Activated naive CD4-positive, alpha-beta T cell (primary cell): Measurements from ENCODE around the gene DPCD.
A peak's percentile ranks its signal among the peaks of the same experiment; 100 is the strongest.
"Not testable (repeated sequence)": the region's sequence is repeated elsewhere in the genome, so short reads cannot be mapped to it uniquely, and the experiment has no call there.

ENCODE experiments used
- DNase-seq, 4 experiments: peaks; one replicate each; lab custom pipeline; 2025; lab: John Stamatoyannopoulos, UW

Gene DPCD

DNA sequence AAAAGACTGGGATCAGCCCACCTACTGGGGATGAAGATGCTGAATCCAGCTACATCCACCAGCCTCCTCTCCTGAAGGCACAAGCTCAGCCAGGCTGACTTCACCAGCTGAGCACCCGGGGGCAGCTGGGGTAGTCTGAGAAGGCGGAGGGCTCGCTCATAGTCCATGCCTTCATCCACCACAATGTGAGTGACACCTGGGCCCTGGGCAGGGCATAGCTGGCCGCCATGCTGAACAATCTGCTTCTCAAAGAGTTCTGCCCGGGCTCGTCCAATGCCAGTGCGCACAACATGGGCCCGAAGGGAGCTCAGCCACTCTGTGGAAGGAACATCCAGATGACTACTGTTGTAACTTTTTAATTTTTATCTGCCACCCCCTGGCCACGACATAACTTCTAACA, 2.3 kb upstream of the DPCD start:
- DNase-seq, result no peak

DNA sequence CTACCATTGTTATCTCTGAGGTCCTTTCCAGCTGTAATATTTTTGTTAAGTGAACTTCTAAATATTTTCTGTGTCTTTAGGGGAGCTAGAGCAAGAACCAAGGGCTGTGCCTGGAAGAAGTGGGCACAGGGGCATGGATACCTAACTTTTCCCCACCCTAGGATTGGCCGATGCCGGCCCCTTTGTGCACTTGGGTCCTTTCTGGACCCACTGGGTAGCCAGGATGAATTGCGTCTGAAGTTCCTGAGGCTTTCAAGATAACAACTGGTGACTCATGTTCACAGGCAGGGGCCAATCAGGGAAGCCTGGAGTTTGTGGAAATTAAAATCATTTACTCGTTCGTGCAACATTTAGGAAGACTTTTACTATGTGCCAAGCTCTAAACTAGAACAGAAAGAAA, 758 bp downstream of the DPCD start:
- no peak for DNase-seq

DNA sequence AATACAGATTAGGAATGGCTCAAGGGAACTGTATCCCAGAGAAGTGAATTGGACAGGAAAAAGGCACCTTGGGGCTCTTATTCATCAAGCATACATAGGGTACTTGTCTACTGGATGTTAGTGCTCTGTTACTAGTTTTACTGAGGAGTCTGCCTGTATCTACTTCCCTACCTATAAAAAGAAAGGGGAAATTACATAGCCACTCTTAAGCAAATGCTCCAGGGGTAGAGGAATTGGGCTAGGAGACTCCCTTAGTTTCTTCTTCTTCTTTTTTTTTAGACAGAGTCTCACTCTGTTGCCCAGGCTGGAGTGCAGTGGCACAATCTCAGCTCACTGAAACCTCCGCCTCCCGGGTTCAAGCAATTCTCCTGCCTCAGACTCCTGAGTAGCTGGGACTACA, 5.2 kb downstream of the DPCD start:
- not testable (repeated sequence) for DNase-seq

DNA sequence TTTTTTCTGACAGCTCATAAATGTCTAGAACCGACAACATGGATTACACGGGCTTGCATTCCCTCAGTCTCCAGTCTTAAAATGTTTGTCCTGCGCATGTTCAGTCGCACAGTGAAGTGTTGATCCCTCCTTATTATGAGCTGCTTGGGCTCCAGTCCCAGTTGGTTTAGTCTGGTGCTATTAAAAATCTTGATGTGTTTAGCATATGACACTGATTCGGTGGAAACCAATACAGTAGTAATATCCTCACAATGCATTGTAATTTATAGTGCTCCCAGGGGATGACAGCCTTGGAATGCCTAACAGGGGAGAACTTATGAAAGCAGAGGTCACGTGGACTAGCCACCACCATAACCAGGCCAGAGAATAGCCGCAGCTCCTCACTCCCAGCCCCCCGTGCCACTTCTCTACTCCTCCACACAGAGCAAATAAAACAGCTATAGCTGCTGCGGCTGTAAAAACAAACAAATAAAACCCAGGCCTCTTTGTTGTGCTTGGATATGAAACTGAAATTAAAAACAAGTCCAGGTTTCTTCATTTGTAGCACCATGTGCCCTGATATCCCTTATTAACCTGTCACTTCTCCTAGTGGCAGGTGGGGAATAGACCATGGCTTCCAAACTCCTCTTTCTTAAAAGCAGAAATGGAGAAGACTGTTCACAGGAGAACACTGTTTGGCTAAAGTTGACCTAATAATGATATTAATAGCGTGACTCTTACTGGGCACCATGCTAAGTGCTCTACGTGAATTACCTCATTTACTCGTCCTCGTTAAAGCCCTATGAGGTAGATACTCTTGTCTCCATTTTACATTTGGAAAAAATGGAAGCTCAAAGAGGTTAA, 7.7 kb downstream of the DPCD start:
- no peak for DNase-seq

DNA sequence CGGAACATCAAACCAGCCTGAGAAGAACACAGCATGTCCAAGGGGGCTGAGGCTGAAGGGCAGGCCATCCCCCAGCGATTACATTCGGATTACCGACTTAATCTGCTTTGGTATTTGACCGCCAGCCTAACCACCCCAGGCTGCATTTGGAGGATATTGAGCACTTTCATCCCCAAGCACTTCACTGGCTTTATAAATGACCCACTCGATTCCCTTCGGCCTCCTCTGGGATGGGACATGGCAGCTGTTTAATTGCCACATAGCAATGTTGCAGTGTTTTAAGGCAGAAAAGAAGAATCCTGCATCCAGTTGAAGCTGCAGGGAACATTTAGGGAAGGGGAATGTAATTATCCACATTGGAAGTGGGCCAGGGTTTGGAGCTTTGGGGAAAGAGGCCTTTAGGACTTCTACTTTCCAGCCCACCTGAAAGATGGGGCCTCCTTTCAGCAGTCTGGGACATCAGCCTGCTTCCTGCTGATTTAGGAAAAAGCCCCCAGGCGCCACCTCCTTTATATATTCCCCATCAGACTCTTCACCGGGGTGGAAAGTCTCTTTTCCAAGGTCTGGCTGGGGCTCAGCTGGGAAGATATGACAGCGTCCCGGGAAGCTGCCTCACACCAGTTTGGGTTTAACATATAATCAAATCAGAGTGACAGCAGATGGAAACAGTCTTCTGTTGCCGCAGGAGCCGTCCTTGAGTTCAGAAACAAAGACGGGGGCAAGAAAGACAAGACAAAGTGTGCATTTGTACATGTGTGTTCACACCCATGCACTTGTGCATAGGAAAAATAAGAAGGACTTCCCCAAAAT, 9.2 kb downstream of the DPCD start:
- DNase-seq, result no peak

DNA sequence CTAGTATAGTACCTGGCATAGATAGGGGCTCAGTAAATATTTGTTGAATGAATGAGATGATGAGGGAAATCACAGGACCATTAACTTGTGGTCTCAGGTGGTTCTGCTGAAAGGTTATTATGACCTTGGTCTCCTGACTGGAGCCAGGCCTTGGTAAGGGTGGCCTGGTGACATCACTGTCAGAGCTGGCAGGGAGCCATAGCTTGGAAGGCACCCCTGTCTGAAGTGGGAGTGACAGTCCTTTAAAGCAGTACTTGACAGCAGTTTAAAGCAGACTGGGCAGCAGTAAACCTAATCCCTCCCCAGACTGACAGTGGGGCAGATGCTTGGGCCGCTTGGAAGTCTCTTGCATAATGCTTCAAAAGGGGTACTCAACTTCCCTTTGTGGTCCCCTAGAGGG, 13.4 kb downstream of the DPCD start:
- DNase-seq, result no peak

DNA sequence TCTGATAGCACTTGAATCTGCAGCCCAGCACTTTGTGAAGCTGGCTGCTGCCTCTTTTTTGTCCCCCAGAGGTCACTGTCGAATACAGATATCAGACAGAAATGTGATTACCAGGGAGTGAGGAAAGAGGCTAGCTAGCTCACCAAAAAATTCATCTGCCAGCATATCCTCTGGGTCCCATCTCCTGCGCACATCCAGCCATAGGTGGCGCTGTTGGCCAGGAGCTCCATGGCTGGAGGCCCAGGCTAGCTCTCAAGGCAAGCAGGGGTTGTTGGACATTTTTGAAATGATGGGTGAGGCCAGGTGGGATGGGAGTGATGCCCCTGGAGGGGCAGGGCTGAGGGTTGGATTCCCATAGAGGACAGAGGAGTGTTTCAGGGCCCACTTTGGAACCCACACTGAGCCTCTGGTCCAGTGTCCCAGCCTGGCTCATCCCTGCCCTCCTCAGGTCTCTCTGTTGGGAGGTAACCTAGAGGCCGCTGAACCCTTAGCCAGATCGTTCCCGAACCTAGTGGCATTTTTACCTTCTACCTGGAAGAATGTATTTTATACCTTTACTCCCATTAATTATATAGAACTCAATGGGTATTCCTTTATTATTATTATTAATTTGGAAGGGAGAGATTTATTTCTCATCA, 14.8 kb downstream of the DPCD start:
- DNase-seq, result peak; percentile 5 to 22 (median 13)

DNA sequence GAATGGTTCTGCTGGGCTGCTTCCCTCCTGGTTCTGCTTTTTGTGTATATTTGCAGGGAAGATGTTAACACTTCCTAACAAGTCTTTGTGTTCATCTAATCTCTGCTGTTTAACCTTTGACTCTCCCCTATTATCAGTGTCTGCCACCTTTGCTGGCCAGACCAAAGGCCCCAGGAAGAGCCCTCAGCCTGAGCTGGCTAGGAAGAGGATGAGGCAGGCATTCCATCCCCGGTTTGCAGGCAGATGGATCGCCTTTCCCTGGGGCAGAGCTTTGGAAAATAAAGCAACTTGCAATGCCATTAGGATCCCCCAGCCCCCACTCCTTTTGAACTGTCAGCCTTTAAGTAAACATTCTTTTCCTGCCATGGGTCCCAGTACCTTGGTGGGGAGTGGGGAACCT, 19.0 kb downstream of the DPCD start:
- no peak for DNase-seq

DNA sequence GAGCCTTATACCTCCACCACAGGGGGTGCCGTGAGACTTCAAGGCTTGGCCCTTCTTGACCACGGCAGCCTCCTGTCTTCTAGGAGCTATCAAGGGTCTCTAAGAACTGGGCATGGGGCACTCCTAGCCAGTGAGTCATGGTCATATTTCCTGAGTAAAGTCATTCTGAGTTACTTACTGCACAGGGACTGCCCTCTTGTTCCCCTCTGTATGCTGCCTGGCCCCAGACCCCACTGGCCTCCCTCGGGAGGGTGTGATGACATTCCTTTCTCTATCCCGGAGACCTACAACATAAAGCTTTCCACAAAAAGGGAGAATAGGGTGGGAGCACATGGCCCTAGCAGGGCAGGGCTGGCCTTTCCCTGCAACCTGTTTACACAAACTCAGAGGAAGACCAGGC, 21.4 kb downstream of the DPCD start:
- no peak for DNase-seq

DNA sequence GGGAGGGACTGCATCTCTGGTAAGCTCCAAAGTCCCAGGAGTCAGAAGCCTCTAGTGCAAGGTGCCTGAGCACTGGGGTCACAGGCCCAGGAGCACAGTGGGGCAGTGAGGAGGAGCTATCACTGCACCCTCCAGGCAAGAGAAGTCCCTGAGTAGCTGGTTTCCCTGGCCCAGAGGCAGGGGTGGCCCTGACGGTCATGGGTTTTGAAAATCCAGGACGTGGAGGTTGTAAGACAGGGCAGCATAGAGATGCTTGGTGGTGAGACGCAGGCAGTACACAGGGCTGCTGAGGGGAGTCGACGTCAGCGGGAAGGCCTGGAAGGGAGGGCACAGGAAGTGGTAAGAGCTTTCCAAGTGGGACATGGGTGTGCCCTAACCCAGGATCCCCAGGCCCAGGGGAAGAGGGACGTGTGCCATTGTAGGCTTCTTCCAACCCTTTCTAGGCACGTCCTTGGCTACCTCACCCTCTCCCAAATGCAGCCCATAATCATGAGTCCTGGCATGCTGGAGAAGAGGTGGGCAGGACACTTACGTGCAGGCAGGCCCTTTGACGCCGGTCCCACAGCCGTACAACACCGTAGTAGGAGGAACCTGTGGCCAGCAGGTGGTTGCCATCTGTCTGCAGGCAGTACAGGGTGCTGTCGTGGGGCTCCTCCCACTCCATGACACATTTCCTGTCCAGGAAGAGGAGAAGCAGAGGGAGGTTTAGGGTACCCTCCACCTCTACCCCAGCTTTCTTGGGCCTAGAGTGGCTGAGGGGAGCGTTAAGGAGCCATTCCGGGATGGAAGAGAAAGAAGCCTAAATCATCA, 23.2 kb downstream of the DPCD start:
- DNase-seq, result no peak

DNA sequence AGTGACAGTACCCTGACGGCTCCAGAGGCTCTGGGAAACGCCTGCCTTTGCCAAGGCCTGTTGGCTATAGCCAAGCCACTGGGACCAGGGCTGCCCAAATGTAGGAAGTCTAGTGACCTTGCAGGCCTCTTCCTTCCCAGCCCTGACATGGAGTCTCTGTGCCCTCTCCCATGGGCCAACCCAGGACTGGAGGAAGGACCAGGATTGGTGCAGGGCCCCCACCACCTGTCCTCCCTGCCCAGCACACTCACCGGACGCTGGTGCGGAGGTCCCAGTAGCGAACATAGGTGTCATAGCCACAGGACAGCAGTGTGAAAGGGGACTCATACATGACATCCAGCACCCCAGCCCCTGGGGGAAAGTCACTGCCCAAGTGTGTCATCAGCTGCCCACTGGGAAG, 24.0 kb downstream of the DPCD start:
- no peak for DNase-seq

DNA sequence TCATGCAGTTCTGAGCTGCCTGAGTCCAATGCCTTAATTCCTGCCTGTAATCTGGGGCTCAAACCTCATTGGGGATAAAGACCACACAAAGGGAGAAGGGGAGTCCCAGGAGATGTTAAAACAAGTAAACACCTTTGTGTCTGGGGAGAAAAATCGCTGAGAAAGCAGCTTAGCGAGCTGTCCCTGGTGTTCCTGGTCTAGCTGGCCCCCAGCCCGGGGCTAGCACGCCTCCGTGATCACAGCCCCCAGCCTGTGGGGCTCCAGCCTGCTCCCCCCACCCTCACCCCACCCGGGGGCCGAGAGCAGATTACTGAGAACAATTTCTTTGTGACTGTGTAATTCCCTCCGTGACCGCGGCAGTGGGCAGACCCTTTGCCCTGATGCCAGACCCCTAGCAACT, 24.8 kb downstream of the DPCD start:
- DNase-seq, result no peak

DNA sequence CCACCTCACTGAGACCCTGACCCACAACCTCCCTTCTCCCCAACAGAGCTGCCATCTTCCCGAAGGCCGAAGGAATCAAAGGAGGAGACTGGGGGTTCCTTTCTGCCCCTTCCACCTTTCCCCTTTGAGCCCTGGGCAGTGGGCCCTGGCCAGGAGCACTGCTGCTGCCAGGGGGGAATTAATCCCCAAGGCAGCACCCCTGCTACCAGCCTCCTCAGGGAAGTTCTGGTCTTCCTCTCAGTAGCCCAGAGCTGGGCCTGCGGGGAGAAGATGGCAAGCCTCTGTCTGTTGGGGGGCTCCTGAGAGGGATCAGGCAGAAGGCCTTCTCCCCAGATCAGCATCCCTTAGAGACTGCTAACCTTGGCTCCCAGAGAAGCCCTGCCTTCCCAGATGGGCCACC, 25.5 kb downstream of the DPCD start:
- no peak for DNase-seq

DNA sequence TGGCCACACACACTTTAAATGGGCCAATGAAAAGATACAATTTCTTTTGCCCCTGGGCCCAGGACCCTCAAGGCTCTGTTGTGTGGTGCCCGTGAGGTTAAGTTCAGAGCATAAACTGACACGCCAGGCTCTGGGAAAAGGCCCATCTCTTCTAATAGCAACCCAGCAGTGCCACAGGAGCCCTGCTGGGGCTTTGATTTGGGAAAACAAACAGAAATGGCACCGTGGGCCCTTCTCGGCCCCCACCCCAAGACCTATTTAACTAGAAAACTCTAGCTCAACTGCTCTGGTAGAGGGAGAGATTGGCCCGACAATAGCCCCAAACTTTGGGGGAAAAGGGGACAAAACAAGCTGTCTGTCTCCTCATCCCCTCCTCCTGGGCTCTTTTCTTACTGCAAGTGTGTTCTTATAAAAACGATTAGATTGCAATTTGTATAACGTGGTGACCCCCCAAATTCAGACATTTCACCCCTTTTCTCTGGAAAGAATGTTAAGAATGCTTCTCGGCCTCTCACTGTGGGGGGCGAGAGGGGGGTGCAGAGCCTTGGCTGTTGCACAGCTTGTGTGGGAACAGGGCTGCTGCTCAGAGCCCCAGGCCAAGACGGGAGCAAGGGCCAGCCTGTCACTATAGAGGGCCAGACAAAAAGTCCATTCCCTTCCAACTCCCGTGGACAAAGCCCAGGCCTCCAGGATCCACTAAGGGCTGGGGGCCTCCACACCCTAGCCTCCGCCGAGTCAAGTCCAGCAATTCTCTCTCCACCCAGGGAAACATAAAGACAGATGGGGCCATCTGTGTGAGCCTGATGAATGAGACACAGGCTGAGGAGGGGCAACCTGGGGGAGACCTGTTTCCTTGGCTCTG, 26.8 kb downstream of the DPCD start:
- DNase-seq, result no peak

DNA sequence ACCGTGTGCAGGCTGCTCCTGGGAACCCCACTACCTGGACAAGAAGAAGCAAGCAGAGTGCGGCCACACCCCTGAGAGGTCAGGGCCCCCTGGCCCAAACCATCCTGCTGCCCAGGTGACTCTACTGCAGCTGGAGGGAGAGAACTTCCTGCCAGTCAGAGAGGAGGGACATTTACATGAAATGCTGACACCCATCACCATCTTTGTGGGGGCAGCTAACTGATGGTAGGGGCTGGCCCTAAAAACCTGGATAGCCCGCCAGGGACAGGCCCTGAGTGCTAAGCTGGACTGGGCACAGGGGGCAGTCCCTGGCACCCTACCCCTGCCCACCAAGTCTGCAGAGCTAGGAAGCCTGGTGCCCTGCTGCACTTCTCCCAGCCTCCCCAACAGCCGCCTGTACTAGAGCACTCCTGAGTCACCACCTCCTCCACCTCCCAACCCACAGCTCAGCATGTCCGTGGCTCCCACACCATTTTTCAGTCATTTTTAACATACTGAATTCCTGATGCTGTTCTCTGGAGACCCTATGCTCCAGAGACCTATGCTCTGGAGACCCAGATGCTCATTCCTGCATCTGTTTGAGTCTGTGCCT, 27.5 kb downstream of the DPCD start:
- no peak for DNase-seq

DNA sequence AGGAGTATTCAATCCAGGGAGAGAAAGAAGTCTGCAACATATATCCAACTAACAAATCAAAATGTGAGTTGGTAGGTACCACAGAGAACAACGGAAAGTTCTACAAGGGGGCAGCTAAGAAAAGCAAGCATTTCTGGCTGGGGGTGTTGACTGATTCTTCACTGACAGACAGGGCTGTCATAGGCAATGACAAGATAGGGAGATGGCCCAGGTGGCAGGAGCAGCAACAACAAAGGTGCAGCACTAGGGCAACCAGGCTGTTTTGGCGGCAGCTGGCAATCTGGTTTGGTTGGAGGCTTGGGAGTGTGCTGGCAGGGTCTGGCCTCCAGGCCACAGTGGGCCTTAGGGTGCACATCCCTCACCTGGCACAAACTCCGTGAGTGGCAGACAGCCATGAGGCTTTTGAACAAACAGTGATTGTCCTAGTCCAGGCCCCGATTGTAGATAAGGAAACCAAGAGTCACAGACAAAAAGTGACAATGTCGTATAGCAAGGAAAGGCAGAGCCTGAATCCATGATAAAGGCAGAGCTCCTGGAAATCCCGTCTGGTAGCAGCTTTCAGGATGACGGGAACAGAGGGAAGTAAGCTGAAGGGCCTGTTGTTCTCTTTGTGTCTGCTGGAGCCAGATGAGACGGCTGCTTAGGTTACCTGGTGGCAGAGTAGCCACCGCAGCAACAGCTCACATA, 28.4 kb downstream of the DPCD start:
- DNase-seq, result no peak

DNA sequence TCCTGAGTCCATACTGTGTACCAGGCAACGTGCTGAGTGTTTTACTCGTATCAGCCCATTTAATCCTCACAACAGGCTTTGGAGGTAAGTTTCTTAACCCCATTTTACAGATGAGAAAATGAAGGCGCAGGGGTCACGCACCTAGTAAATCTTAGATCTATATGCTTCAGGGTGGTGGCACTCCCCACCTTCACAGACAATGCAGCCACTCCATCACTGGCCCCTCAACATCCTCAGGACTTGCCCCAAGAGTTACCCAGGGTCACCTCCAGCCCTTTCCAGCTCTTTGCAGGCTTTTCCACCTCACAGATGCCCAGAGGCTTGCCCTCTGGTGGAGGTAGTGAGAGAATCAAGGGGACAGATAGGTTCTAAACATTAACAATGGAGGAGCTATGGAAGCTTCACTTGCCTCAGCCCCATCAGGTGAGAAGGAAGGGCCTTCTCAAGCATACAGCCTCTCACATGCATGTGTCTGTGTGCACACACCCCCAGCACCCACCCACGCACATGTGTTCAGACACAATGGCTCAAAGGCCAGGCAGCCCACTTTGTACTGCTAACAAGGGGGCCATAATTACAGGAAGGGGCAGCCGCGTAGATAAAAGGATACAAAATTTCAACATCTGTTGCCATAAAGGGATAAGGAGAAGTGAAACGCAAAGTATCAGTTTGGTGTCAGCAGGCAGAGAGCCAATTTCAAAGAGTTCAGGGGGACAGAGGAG, 29.1 kb downstream of the DPCD start:
- no peak for DNase-seq

DNA sequence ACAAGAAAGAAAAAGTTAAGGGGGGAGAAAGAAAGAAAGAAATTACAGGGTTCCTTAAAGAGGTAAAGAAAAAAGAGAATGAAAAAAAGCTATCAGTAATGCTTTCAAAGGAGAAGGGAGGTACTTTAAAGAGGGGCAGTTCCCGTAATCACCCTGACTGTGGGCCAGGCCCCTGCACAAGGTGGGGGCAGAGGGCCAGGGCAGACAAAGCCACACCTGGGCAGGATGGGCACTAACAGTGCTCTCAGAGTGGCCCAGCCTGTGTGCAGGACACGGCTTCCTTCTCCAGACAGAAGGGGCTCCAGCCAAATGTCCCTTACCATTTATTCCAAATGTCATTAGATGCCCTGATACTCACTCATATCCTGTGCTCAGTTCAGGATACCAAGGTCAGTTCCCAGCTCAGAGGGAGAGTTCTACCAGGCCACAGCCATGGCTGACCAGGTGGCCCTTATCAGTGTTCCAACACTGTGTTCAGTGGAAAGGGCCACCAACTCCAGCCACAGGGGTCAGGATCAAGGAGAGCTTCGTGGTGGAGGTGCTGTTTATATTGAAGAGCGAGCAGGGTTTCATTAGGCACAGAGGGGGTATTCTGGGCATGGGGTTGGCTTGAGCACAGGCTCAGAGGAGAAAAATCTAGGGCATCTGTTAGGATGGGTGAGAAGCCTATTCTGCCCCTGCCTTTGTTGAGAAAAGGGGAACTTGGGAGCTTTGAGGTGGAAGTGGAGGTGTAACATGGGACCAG, 29.9 kb downstream of the DPCD start:
- no peak for DNase-seq

DNA sequence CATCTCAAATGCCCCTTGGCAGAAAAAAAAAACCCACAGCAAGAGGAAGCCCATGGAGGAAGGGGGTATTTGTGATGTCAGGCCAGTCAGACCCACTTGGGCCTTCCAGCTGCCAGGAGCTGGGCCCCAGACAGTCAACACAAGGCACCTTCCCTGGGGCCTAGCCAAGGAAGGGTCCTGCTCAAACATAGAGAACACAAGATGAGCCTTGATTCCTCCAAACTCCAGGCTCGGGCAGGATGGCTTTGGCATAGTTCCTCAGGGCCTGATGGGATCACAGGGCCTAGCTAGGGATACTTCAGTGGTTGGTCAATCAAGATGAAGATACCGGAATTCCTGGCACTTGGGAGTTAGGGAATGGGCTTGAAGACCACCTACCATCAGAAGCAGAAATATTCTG, 30.8 kb downstream of the DPCD start:
- no peak for DNase-seq
